Measurements from ENCODE around the gene OR6N2. TPM values are rescaled to one million over a fixed set of nuclear protein-coding genes. Genes with fewer than 3 reads are reported as not detected.

Gene OR6N2
- total RNA-seq, 1 experiment from 2014 or later: not detected

- no peak for DNase-seq
- Histone ChIP-seq H3K4me1 (no peaks in the 10 kb centered on the region), H3K4me3 (ENCODE audit: low read depth, low read length) (no peak overlapping the region), H3K9me3 (no peaks in the 10 kb centered on the region), H3K27me3 (replicated peaks; ENCODE audit: control insufficient read depth, insufficient read depth, low read length) (no peaks in the 10 kb centered on the region), H3K36me3 (ENCODE audit: control insufficient read depth, insufficient read depth, low read length) (no peaks in the 10 kb centered on the region)
- CTCF ChIA-PET: no interaction called here
- no TSS peak for BruUV-seq (replicated peaks)
- no peaks in the 10 kb centered on the region for H3K36me3 Mint-ChIP-seq (ENCODE audit: insufficient read depth, unreplicated experiment)
- H3K27ac Mint-ChIP-seq (ENCODE audit: unreplicated experiment): no peak overlapping the region
- TF ChIP-seq CTCF (IDR thresholded peaks at IDR 0.05; ENCODE audit: insufficient read depth in 1 of 2, low read depth in 1 of 2, low read length in 1 of 2, severe bottlenecking in 1 of 2, unreplicated experiment in 1 of 2): no peak
- POLR2A ChIA-PET: no interaction called here
- H3K4me3 Mint-ChIP-seq (ENCODE audit: unreplicated experiment): no peak overlapping the region
- H3K9me3 Mint-ChIP-seq (ENCODE audit: unreplicated experiment): no peaks in the 10 kb centered on the region
- intact Hi-C loops (cut with micrococcal nuclease; ENCODE audit: unreplicated experiment): no loop called here
- no peaks in the 10 kb centered on the region for H3K4me1 Mint-ChIP-seq (ENCODE audit: low read depth, unreplicated experiment)
- peaks cover 5% of the 10 kb centered on the region for H3K27me3 Mint-ChIP-seq (ENCODE audit: insufficient read depth, unreplicated experiment)
Measured at GRCh38 chr1:158806916-158807536, 26.0 kb upstream of the OR6N2 start.

- BruUV-seq (replicated peaks): no TSS peak
- no peaks in the 10 kb centered on the region for H3K36me3 ChIP-seq (ENCODE audit: control insufficient read depth, insufficient read depth, low read length)
- no peak overlapping the region for H3K27ac Mint-ChIP-seq (ENCODE audit: unreplicated experiment)
- no peak for TF ChIP-seq CTCF (IDR thresholded peaks at IDR 0.05; ENCODE audit: insufficient read depth in 1 of 2, low read depth in 1 of 2, low read length in 1 of 2, severe bottlenecking in 1 of 2, unreplicated experiment in 1 of 2)
- DNase-seq: no peak
- H3K27me3 ChIP-seq (replicated peaks; ENCODE audit: control insufficient read depth, insufficient read depth, low read length): no peaks in the 10 kb centered on the region
- H3K27me3 Mint-ChIP-seq (ENCODE audit: insufficient read depth, unreplicated experiment): peaks cover 3% of the 10 kb centered on the region
- no peak overlapping the region for H3K4me3 Mint-ChIP-seq (ENCODE audit: unreplicated experiment)
- intact Hi-C loops (cut with micrococcal nuclease; ENCODE audit: unreplicated experiment): no loop called here
- no peaks in the 10 kb centered on the region for H3K4me1 Mint-ChIP-seq (ENCODE audit: low read depth, unreplicated experiment)
- no peaks in the 10 kb centered on the region for H3K9me3 ChIP-seq
- H3K36me3 Mint-ChIP-seq (ENCODE audit: insufficient read depth, unreplicated experiment): no peaks in the 10 kb centered on the region
- POLR2A ChIA-PET: no interaction called here
- H3K4me3 ChIP-seq (ENCODE audit: low read depth, low read length): no peak overlapping the region
- no peaks in the 10 kb centered on the region for H3K4me1 ChIP-seq
- H3K9me3 Mint-ChIP-seq (ENCODE audit: unreplicated experiment): no peaks in the 10 kb centered on the region
- CTCF ChIA-PET: no interaction called here
Measured at GRCh38 chr1:158803678-158804077, 22.7 kb upstream of the OR6N2 start.

- DNase-seq: no peak
- BruUV-seq (replicated peaks): no TSS peak
- Mint-ChIP-seq H3K4me1 (ENCODE audit: low read depth, unreplicated experiment) (no peaks in the 10 kb centered on the region), H3K27ac (ENCODE audit: unreplicated experiment) (no peak overlapping the region), H3K36me3 (ENCODE audit: insufficient read depth, unreplicated experiment) (no peaks in the 10 kb centered on the region), H3K9me3 (ENCODE audit: unreplicated experiment) (no peaks in the 10 kb centered on the region), H3K4me3 (ENCODE audit: unreplicated experiment) (no peak overlapping the region), H3K27me3 (ENCODE audit: insufficient read depth, unreplicated experiment) (peaks cover 3% of the 10 kb centered on the region)
- Histone ChIP-seq H3K9me3 (no peaks in the 10 kb centered on the region), H3K27me3 (replicated peaks; ENCODE audit: control insufficient read depth, insufficient read depth, low read length) (no peaks in the 10 kb centered on the region), H3K36me3 (ENCODE audit: control insufficient read depth, insufficient read depth, low read length) (no peaks in the 10 kb centered on the region), H3K4me1 (no peaks in the 10 kb centered on the region), H3K4me3 (ENCODE audit: low read depth, low read length) (no peak overlapping the region)
- intact Hi-C loops (cut with micrococcal nuclease; ENCODE audit: unreplicated experiment): no loop called here
- ChIA-PET POLR2A (no interaction called here), CTCF (no interaction called here)
- TF ChIP-seq CTCF (IDR thresholded peaks at IDR 0.05; ENCODE audit: insufficient read depth in 1 of 2, low read depth in 1 of 2, low read length in 1 of 2, severe bottlenecking in 1 of 2, unreplicated experiment in 1 of 2): no peak
Measured at GRCh38 chr1:158801396-158801795, 20.4 kb upstream of the OR6N2 start.

Measured in Caco-2 (cell line).